ENCODE data around the gene PTH2. TPM values are rescaled to one million over a fixed set of nuclear protein-coding genes. Genes with fewer than 3 reads are reported as not detected.

Gene PTH2
- total RNA-seq, 4 donors from 2014 or later = not detected

GRCh38 chr19:49453757-49454240 lies 30.6 kb upstream of the PTH2 start:
- no peak for DNase-seq
- Histone ChIP-seq H3K36me3 (peaks cover 0 to 5% of the 10 kb centered on the region in 2 donors), H3K9me3 (no peaks in the 10 kb centered on the region), H3K27ac (peak overlapping the region; percentile 82 to 97 (median 91)), H3K27me3 (no peaks in the 10 kb centered on the region), H3K4me1 (peaks cover 5 to 13% of the 10 kb centered on the region in 2 donors), H3K4me3 (replicated peaks in 1 of 3) (peak overlapping the region in 2 of 3 donors; percentile 11 to 55)
- TF ChIP-seq POLR2A (IDR thresholded peaks at IDR 0.05) = no peak
- TF ChIP-seq, protein P1, sequence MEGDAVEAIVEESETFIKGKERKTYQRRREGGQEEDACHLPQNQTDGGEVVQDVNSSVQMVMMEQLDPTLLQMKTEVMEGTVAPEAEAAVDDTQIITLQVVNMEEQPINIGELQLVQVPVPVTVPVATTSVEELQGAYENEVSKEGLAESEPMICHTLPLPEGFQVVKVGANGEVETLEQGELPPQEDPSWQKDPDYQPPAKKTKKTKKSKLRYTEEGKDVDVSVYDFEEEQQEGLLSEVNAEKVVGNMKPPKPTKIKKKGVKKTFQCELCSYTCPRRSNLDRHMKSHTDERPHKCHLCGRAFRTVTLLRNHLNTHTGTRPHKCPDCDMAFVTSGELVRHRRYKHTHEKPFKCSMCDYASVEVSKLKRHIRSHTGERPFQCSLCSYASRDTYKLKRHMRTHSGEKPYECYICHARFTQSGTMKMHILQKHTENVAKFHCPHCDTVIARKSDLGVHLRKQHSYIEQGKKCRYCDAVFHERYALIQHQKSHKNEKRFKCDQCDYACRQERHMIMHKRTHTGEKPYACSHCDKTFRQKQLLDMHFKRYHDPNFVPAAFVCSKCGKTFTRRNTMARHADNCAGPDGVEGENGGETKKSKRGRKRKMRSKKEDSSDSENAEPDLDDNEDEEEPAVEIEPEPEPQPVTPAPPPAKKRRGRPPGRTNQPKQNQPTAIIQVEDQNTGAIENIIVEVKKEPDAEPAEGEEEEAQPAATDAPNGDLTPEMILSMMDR (IDR thresholded peaks at IDR 0.05) = no peak
- intact Hi-C loops (cut with DNase I) = no loop called here
- WGBS, 2 donors = 44 to 46% methylated on average over 10 of the region's 10 CpGs

- H3K36me3 ChIP-seq = peaks cover 0 to 5% of the 10 kb centered on the region in 2 donors
- H3K4me1 ChIP-seq = peaks cover 5 to 13% of the 10 kb centered on the region in 2 donors
- peak within 1 kb of the TSS; percentile 11 to 55 (median 53) for H3K4me3 ChIP-seq (replicated peaks in 1 of 3)
- DNase-seq = peak; percentile 97 to 98
- no peaks in the 10 kb centered on the region for H3K9me3 ChIP-seq
- TF ChIP-seq POLR2A (IDR thresholded peaks at IDR 0.05) = peak in 1 of 2 donors; percentile 84
- TF ChIP-seq, protein P1 (IDR thresholded peaks at IDR 0.05) = peak in 1 of 6 experiments; percentile 2
- 0 to 1% methylated on average over 27 to 64 of the region's 66 CpGs for WGBS, 2 donors
- H3K27me3 ChIP-seq = no peaks in the 10 kb centered on the region
- peak within 1 kb of the TSS; percentile 82 to 97 (median 91) for H3K27ac ChIP-seq
- intact Hi-C loops (cut with DNase I) = no loop called here
These were observed 29.9 kb upstream of the PTH2 start, which contains the start of gene ALDH16A1 for GRCh38 chr19:49453013-49453756. ALDH16A1 (plus strand) TSS chr19:49453225; CDS start chr19:49453332, 107 bp downstream.

- H3K9me3 ChIP-seq = no peaks in the 10 kb centered on the region
- peak within 1 kb of the TSS; percentile 82 to 97 (median 91) for H3K27ac ChIP-seq
- peaks cover 0 to 5% of the 10 kb centered on the region in 2 donors for H3K36me3 ChIP-seq
- TF ChIP-seq POLR2A (IDR thresholded peaks at IDR 0.05) = peak in 1 of 2 donors; percentile 70
- TF ChIP-seq, protein P1 (IDR thresholded peaks at IDR 0.05) = peak in 2 of 6 experiments; percentile 30
- peak within 1 kb of the TSS; percentile 67 to 92 (median 85) for H3K4me3 ChIP-seq (replicated peaks in 1 of 3)
- intact Hi-C loops (cut with DNase I) = no loop called here
- no peaks in the 10 kb centered on the region for H3K27me3 ChIP-seq
- DNase-seq = peak; percentile 99
- 1 to 2% methylated on average over 31 to 41 of the region's 42 CpGs for WGBS, 2 donors
- peaks cover 5 to 13% of the 10 kb centered on the region in 2 donors for H3K4me1 ChIP-seq
These were observed 28.4 kb upstream of the PTH2 start, which contains the start of gene PIH1D1 for GRCh38 chr19:49451430-49452181. PIH1D1 (minus strand) TSS chr19:49451814; CDS start chr19:49451574, 240 bp downstream.

- peaks cover 0 to 5% of the 10 kb centered on the region in 2 donors for H3K36me3 ChIP-seq
- no peaks in the 10 kb centered on the region for H3K9me3 ChIP-seq
- H3K4me3 ChIP-seq (replicated peaks in 1 of 3) = no peak overlapping the region
- intact Hi-C loops (cut with DNase I) = no loop called here
- no peaks in the 10 kb centered on the region for H3K27me3 ChIP-seq
- DNase-seq = no peak
- H3K27ac ChIP-seq = no peak overlapping the region
- 91 to 95% methylated on average over 7 of the region's 7 CpGs for WGBS, 2 donors
- peaks cover 5 to 13% of the 10 kb centered on the region in 2 donors for H3K4me1 ChIP-seq
- TF ChIP-seq, protein P1 (IDR thresholded peaks at IDR 0.05) = no peak
- no peak for TF ChIP-seq POLR2A (IDR thresholded peaks at IDR 0.05)
These were observed 27.2 kb upstream of the PTH2 start for GRCh38 chr19:49450405-49450804.

Measured in thyroid gland (tissue), 4 donors.